ENCODE results near the gene TFEB.

Gene TFEB

DNA sequence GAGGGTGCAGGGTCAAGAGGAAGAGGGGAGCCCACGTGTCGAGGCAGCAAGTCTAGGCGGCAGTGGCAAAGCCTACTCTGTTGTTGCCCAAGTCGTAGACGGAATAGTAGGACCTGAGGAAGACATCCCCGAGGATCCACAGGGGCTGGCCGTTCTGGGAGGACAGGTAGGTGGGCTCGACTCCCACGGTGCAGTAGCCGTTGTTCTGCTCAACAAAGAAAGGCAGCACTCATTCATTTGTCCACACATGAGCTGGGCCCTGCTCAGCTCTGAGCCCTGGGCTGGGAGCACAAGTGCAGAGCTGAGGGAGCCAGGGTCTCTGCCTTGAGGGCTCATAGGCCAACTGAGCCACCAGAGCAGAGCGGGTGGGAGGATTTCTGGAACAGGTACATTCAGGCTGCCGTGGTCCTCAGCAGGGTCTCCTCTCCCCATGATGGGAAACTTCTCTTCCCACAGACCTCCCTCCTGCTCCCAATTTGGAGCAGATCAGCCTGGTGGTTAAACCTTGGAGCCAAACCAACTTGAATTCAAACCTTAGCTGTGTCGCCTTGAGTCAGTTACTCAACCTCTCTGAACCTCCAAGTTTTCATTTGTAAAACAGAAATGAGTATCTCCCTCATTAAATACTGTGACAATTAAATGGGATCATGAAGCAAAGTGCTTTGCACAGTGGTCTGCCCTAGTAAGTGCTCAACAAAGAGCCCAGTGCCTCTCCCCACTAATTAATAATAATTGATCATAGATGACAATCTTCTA lies 1.6 kb upstream of the TFEB start:
- peaks cover 8% of the 10 kb centered on the region for H3K4me1 ChIP-seq (ENCODE audit: control insufficient read depth, insufficient read depth, low read length)
- no peaks in the 10 kb centered on the region for H3K36me3 ChIP-seq (ENCODE audit: control insufficient read depth, insufficient read depth, low read length)
- H3K4me3 ChIP-seq (ENCODE audit: insufficient read depth, low read depth, low read length) = no peak overlapping the region
- 85 to 90% methylated on average over 13 of the region's 13 CpGs for WGBS, 2 experiments
- peaks cover 31% of the 10 kb centered on the region for H3K27me3 ChIP-seq (ENCODE audit: control insufficient read depth, insufficient read depth, low read length, poor library complexity, severe bottlenecking)
- no peak overlapping the region for H3K27ac ChIP-seq (ENCODE audit: insufficient read depth, low read depth, low read length, poor library complexity, severe bottlenecking)
- no peaks in the 10 kb centered on the region for H3K9me3 ChIP-seq (ENCODE audit: control insufficient read depth, low read length)

DNA sequence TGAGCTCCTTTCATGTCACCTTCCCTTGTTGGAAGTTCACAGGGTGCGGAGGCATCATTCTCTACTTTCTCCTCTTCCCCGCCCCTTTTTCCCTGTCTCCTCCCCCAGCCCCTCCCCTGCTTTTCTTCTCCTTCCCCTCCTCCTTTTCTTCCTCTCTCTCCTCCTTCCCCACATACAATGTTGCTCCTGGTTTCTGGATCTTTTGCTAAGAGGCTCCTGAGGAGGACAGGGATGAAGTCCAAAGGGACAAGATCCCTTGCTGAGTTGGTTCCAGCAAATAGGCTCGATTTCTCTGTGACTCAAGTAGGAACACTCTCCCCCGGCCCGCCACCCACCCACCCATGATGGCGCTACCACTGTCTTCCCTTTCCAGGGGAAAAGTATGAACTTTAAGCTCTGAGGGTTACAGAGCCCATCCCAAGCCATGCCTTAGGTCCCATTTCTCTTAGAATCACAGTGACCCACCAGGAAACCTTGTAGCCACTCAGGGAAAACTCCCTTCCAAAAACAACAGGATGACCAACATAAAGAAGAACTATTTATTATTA lies 852 bp upstream of the TFEB start:
- peaks cover 31% of the 10 kb centered on the region for H3K27me3 ChIP-seq (ENCODE audit: control insufficient read depth, insufficient read depth, low read length, poor library complexity, severe bottlenecking)
- no peak overlapping the region for H3K4me3 ChIP-seq (ENCODE audit: insufficient read depth, low read depth, low read length)
- peaks cover 8% of the 10 kb centered on the region for H3K4me1 ChIP-seq (ENCODE audit: control insufficient read depth, insufficient read depth, low read length)
- WGBS, 2 experiments = 69 to 77% methylated on average over 6 of the region's 6 CpGs
- no peaks in the 10 kb centered on the region for H3K36me3 ChIP-seq (ENCODE audit: control insufficient read depth, insufficient read depth, low read length)
- no peaks in the 10 kb centered on the region for H3K9me3 ChIP-seq (ENCODE audit: control insufficient read depth, low read length)
- H3K27ac ChIP-seq (ENCODE audit: insufficient read depth, low read depth, low read length, poor library complexity, severe bottlenecking) = no peak overlapping the region

DNA sequence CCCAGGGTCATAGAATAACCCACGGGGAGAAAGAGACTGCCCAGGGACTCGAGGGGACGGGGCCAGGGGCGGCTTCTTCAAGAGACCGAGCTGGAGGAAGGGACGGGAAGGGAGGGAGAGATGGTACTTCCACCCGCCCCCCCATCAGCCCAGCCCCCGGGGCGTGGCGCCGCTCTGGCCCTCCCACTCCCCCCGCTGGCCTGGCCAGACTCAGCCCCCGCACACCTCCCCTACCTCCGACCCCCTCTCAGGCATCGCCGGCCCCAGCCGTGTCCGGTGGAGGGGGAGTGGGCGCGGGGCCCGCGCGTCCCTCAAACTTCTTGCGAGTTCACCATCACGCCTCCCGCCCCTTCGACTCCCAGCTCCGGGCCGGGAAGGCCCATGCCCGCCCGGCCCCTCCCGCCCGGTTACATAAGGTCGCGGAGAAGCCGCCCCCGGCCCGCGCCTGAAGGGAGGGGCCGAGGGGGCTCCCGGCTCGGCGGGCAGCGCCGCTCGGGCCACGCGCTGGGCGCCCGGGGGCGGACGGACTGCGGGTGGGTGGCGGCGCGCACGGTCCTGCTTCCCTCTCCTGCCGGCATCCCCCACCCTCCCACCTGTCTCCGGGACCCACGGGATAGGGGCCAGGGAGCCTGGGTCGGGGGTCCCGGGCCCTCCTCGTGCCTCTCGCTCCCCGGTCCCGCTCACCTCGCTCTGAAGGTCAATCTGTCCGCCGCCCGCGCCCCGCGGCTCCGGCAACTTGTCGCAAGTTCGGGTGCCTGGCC lies 562 bp downstream of the TFEB start:
- no peaks in the 10 kb centered on the region for H3K9me3 ChIP-seq (ENCODE audit: control insufficient read depth, low read length)
- H3K4me1 ChIP-seq (ENCODE audit: control insufficient read depth, insufficient read depth, low read length) = peaks cover 8% of the 10 kb centered on the region
- peaks cover 31% of the 10 kb centered on the region for H3K27me3 ChIP-seq (ENCODE audit: control insufficient read depth, insufficient read depth, low read length, poor library complexity, severe bottlenecking)
- H3K36me3 ChIP-seq (ENCODE audit: control insufficient read depth, insufficient read depth, low read length) = no peaks in the 10 kb centered on the region
- no peak overlapping the region for H3K27ac ChIP-seq (ENCODE audit: insufficient read depth, low read depth, low read length, poor library complexity, severe bottlenecking)
- peak overlapping the region; percentile 50 for H3K4me3 ChIP-seq (ENCODE audit: insufficient read depth, low read depth, low read length)
- 0 to 1% methylated on average over 71 to 76 of the region's 76 CpGs for WGBS, 2 experiments

DNA sequence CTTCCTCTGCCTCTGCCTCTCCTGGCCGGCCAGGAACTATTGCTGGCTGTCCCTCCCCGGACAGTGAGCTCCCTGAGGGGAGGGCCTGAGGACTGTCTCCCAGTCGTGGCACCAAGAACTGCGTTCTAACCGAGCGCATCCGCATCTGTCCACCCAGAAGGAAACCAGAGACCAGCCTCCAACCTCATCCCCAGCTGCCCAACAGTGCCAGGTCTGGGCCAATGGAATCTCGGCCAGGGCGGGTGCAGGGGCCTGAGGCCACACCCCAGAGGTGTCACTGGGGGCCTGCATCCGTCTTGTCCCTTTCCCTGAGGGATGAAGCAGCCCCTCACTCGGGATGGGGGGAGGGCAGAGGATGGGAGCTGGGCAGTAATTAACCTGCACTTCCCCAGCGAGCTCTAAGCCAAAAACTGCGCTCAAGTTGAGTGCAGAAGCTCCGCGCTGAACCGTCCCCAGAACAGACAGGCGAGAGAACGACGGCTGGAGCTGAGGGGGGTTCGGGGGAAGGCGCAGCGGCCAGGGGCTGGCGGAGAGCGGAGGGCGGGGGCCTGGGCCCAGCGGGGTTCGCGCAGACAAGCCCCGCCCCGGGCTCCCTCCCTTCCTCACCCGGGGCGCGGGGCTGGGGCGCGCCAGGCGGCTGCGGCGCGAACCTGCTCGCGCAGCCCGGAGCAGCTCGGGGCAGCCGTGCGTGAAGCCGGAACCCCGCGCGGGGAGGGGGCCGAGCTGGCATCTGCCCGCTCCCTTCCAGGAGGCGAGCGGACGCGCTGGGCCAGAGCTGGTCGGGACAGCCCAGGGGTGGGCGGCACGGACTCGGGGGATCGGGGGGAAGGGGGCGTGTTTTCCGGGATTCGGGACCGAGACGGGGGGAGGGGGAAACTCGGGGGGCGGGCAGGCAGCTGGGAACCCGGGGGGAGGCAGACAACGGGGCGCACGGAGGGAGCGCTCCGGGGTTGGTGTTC lies 1.4 kb downstream of the TFEB start:
- Histone ChIP-seq H3K4me1 (ENCODE audit: control insufficient read depth, insufficient read depth, low read length) (peaks cover 6% of the 10 kb centered on the region), H3K36me3 (ENCODE audit: control insufficient read depth, insufficient read depth, low read length) (no peaks in the 10 kb centered on the region), H3K27ac (ENCODE audit: insufficient read depth, low read depth, low read length, poor library complexity, severe bottlenecking) (no peak overlapping the region), H3K4me3 (ENCODE audit: insufficient read depth, low read depth, low read length) (peak overlapping the region; percentile 50), H3K27me3 (ENCODE audit: control insufficient read depth, insufficient read depth, low read length, poor library complexity, severe bottlenecking) (peaks cover 31% of the 10 kb centered on the region), H3K9me3 (ENCODE audit: control insufficient read depth, low read length) (no peaks in the 10 kb centered on the region)
- 1% methylated on average over 73 of the region's 73 CpGs for WGBS, 2 experiments

DNA sequence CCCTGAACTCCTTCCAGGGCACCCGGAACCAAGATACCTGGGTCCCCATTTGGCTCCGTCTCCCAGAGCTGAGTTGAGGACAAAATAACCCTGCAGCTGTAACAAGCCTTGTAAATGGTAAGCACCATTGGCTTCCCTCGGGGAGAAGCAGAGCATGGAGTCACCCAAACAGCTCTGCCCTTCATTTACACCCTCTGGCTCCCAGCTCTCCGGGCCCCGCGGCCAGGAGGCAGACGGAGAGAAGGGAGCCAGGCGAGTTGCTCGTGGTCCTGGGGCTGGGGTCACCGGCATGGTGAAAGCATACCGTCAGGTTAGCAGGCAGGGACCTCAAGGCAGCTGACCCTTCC lies 2.1 kb downstream of the TFEB start:
- Histone ChIP-seq H3K27ac (ENCODE audit: insufficient read depth, low read depth, low read length, poor library complexity, severe bottlenecking) (no peak overlapping the region), H3K36me3 (ENCODE audit: control insufficient read depth, insufficient read depth, low read length) (no peaks in the 10 kb centered on the region), H3K9me3 (ENCODE audit: control insufficient read depth, low read length) (no peaks in the 10 kb centered on the region), H3K4me3 (ENCODE audit: insufficient read depth, low read depth, low read length) (peak overlapping the region; percentile 50), H3K27me3 (ENCODE audit: control insufficient read depth, insufficient read depth, low read length, poor library complexity, severe bottlenecking) (peaks cover 31% of the 10 kb centered on the region), H3K4me1 (ENCODE audit: control insufficient read depth, insufficient read depth, low read length) (peaks cover 3% of the 10 kb centered on the region)
- WGBS, 2 experiments = 11 to 14% methylated on average over 11 of the region's 11 CpGs

DNA sequence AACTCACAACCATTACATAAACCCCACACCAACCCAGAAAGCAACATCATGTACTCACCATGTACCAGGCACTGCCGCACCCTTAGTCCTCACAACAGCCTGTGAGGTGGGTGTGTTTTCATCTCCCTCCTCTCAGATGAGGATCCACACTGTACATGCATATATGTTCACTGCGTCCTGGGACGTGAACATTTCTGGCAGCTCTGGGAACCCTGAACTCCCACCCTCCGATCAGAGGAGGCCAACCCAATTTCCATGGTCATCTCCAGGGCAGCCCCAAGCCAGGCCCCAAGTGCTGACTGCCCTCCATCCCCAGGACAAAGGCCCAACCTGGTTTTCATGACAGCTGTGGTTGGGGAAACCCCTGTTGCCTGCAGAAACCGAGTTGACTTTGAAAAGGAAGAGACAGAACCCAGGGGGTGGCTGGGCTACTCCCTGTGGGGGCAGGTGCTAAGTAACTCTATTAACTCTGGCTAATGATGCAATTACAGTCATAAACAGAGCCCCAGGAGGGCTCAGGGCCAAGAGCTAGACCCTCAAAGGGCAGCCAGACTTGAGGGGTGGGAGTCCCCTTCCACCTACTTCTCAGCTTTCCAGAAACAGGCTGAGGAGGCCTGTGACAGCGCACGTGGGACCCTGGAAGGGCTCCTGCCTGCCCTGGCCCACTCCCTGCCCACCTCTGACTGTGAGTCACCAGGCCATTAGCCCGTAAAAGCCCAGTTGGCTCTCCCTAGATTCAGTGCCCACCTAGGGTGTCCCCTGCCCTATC lies 2.6 kb downstream of the TFEB start:
- 53% methylated on average over 8 of the region's 8 CpGs for WGBS, 2 experiments
- Histone ChIP-seq H3K9me3 (ENCODE audit: control insufficient read depth, low read length) (no peaks in the 10 kb centered on the region), H3K4me1 (ENCODE audit: control insufficient read depth, insufficient read depth, low read length) (peaks cover 3% of the 10 kb centered on the region), H3K27ac (ENCODE audit: insufficient read depth, low read depth, low read length, poor library complexity, severe bottlenecking) (no peak overlapping the region), H3K4me3 (ENCODE audit: insufficient read depth, low read depth, low read length) (peak overlapping the region; percentile 50), H3K27me3 (ENCODE audit: control insufficient read depth, insufficient read depth, low read length, poor library complexity, severe bottlenecking) (peaks cover 31% of the 10 kb centered on the region), H3K36me3 (ENCODE audit: control insufficient read depth, insufficient read depth, low read length) (no peaks in the 10 kb centered on the region)

DNA sequence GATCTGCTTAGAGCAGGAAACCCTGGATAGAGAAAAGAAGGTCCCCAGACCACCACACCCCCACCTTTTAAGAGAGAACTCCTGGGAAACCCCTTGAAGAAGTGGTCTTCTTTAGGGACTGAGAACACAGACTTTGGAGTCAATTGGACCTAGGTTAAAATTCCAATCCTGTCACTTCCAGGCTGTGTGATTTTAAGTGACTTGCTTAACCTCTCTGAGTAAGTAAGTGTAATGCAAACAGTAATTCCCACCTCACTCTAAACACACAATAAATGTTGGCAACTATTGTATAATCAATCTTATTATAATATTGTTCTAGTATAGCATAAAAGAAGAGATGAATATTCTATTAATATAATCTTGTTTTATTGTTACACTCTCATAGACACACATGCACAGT lies 3.3 kb downstream of the TFEB start:
- Histone ChIP-seq H3K4me3 (ENCODE audit: insufficient read depth, low read depth, low read length) (no peak overlapping the region), H3K4me1 (ENCODE audit: control insufficient read depth, insufficient read depth, low read length) (peaks cover 3% of the 10 kb centered on the region), H3K36me3 (ENCODE audit: control insufficient read depth, insufficient read depth, low read length) (no peaks in the 10 kb centered on the region), H3K27ac (ENCODE audit: insufficient read depth, low read depth, low read length, poor library complexity, severe bottlenecking) (no peak overlapping the region), H3K27me3 (ENCODE audit: control insufficient read depth, insufficient read depth, low read length, poor library complexity, severe bottlenecking) (peaks cover 31% of the 10 kb centered on the region), H3K9me3 (ENCODE audit: control insufficient read depth, low read length) (no peaks in the 10 kb centered on the region)

DNA sequence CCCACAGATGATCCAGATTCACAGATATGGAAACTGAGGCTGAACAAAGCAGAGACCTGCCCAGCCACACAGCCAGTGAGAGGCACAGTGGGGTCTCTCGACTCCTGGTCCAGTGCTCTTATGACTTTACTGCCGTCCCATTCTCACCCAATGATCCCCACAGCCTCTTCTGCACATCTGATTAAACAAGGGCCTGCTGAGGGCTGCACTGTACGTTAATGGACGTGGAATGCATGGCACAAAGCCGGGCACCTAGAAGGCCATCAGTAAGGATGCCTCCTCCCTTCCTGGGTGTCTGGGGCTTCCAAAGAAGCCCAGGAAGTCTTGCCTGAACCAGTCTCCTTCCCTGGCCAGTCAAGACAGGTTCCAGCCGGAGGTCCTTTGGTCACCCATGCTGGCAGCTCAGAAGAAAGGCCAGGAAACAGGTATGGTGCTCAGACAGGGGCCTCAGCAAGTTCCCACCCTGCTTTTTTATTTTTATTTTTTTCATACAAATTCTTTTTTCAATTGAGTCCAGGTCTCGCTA lies 3.8 kb downstream of the TFEB start:
- no peak overlapping the region for H3K27ac ChIP-seq (ENCODE audit: insufficient read depth, low read depth, low read length, poor library complexity, severe bottlenecking)
- peaks cover 3% of the 10 kb centered on the region for H3K4me1 ChIP-seq (ENCODE audit: control insufficient read depth, insufficient read depth, low read length)
- H3K9me3 ChIP-seq (ENCODE audit: control insufficient read depth, low read length) = no peaks in the 10 kb centered on the region
- no peak overlapping the region for H3K4me3 ChIP-seq (ENCODE audit: insufficient read depth, low read depth, low read length)
- WGBS, 2 experiments = 93 to 95% methylated on average over 7 of the region's 7 CpGs
- no peaks in the 10 kb centered on the region for H3K36me3 ChIP-seq (ENCODE audit: control insufficient read depth, insufficient read depth, low read length)
- H3K27me3 ChIP-seq (ENCODE audit: control insufficient read depth, insufficient read depth, low read length, poor library complexity, severe bottlenecking) = peaks cover 31% of the 10 kb centered on the region
